ELF-1 (cell line): Measurements from ENCODE around the gene FARP1.
"Not testable (repeated sequence)": the region's sequence is repeated elsewhere in the genome, so short reads cannot be mapped to it uniquely, and the experiment has no call there.

ENCODE experiments used
- DNase-seq: peaks from one replicate; pipeline ENCODE4 v3.0.0-alpha.2; 2016; ENCODE audit warnings: low read depth, low spot score

Gene FARP1

GRCh38 chr13:98258226-98258625 lies 115.3 kb downstream of the FARP1 start:
- no peak for DNase-seq

- peak; percentile 27 for DNase-seq
Observed at GRCh38 chr13:98260357-98261164, 117.7 kb downstream of the FARP1 start.

- no peak for DNase-seq
Observed at GRCh38 chr13:98261165-98261702, 118.3 kb downstream of the FARP1 start.

GRCh38 chr13:98262292-98262691 lies 119.4 kb downstream of the FARP1 start:
- no peak for DNase-seq

- DNase-seq: no peak
Observed at GRCh38 chr13:98263841-98264240, 120.9 kb downstream of the FARP1 start.

GRCh38 chr13:98264877-98265276 lies 122.0 kb downstream of the FARP1 start:
- no peak for DNase-seq

GRCh38 chr13:98265692-98266551 lies 123.0 kb downstream of the FARP1 start:
- no peak for DNase-seq

GRCh38 chr13:98267080-98267912 lies 124.4 kb downstream of the FARP1 start:
- DNase-seq: peak; percentile 61

- DNase-seq: no peak
Observed at GRCh38 chr13:98269386-98269785, 126.5 kb downstream of the FARP1 start.

- DNase-seq: no peak
Observed at GRCh38 chr13:98270819-98271218, 127.9 kb downstream of the FARP1 start.

GRCh38 chr13:98271646-98272045 lies 128.8 kb downstream of the FARP1 start:
- DNase-seq: not testable (repeated sequence)

- peak; percentile 49 for DNase-seq
Observed at GRCh38 chr13:98272549-98272948, 129.7 kb downstream of the FARP1 start.

- peak; percentile 64 for DNase-seq
Observed at GRCh38 chr13:98273067-98273823, 130.4 kb downstream of the FARP1 start.

- DNase-seq: peak; percentile 76
Observed at GRCh38 chr13:98273824-98274742, 131.2 kb downstream of the FARP1 start.

GRCh38 chr13:98274921-98275487 lies 132.1 kb downstream of the FARP1 start:
- DNase-seq: no peak

- DNase-seq: peak; percentile 43
Observed at GRCh38 chr13:98275681-98276171, 132.8 kb downstream of the FARP1 start.

- no peak for DNase-seq
Observed at GRCh38 chr13:98276486-98276885, 133.6 kb downstream of the FARP1 start.

GRCh38 chr13:98278068-98278724 lies 135.3 kb downstream of the FARP1 start:
- DNase-seq: no peak
